Testis (tissue), 3 donors: ENCODE data around the gene GALNT17. TPM values are rescaled to one million over a fixed set of nuclear protein-coding genes. Genes with fewer than 3 reads are reported as not detected.
A peak's percentile ranks its signal among the peaks of the same experiment; 100 is the strongest.

Experiments used
- DNase-seq: peaks from one replicate; pipeline ENCODE4 v3.0.0-alpha.2; 2019
- H3K27ac ChIP-seq, 2 donors: fragments of 200-600 bp; sonication (generic); one replicate each; pipeline ENCODE4 v1.5.1; 2019
- H3K27me3 ChIP-seq: fragments of 200-600 bp; sonication (generic); one replicate; pipeline ENCODE4 v1.5.1; 2019
- H3K36me3 ChIP-seq: fragments of 200-600 bp; sonication (generic); one replicate; pipeline ENCODE4 v1.5.1; 2017; ENCODE audit warnings: low read depth; ENCODE audit errors: missing control alignments
- H3K4me1 ChIP-seq: fragments of 200-600 bp; sonication (generic); one replicate; pipeline ENCODE4 v1.5.1; 2019
- H3K4me3 ChIP-seq, 2 donors: fragments of 200-600 bp; sonication (generic); one replicate each; pipeline ENCODE4 v1.5.1; 2017 to 2019
- H3K9me3 ChIP-seq: fragments of 200-600 bp; sonication (generic); one replicate; pipeline ENCODE4 v1.5.1; 2017
- CTCF ChIP-seq, 3 experiments: fragments of 450-650 bp in 2 of 3; fragments of 200-600 bp in 1 of 3; sonication (generic) in 1 of 3; IDR thresholded peaks; one replicate each; pipeline ENCODE4 v1.5.1; 2016 to 2019; ENCODE audit warnings: antibody characterized with exemption in 3 of 3, mild to moderate bottlenecking in 2 of 3, moderate library complexity in 1 of 3
- POLR2A ChIP-seq: fragments of 450-650 bp; IDR thresholded peaks from one replicate; pipeline ENCODE4 v1.6.1; 2017; ENCODE audit warnings: antibody characterized with exemption, mild to moderate bottlenecking, moderate library complexity
- WGBS, 2 donors: methylation state at CpG; one replicate each; pipeline ENCODE4 v1.1.5; 2018; 5-methylcytosine and 5-hydroxymethylcytosine counted together
- intact Hi-C: fragments of 100-400 bp; cut with DNase I; formaldehyde crosslinking; loops from one replicate; pipeline ENCODE4 v1.15.1; 2023; ENCODE audit warnings: low total_unique reads
- polyA plus RNA-seq: library from polyadenylated mRNA; stranded (reverse); fragments of 350-450 nt; fragmentation: Illumina TruSeq; extraction: RNeasy Lipid Tissue Mini Kit (QIAGEN cat#74804); gene quantifications from one replicate; pipeline ENCODE4 v1.2.3, GENCODE V29; 2014; ENCODE audit warnings: low read depth, low replicate concordance; ENCODE audit not compliant: insufficient read depth
- total RNA-seq, 2 donors: library from RNA; depleted of rRNA; stranded (reverse); fragments of >200 nt; gene quantifications; one replicate each; pipeline ENCODE4 v1.2.3, GENCODE V29; 2016

Gene GALNT17
- total and polyA plus RNA-seq, 3 donors from 2014 or later, result 10.9 to 39.1 (median 29.4) TPM

- H3K36me3 ChIP-seq, result no peaks in the 10 kb centered on the region
- no peaks in the 10 kb centered on the region for H3K27me3 ChIP-seq
- WGBS, 2 donors, result 30 to 61% methylated on average over 2 of the region's 2 CpGs
- H3K4me3 ChIP-seq, result no peak overlapping the region
- no peak for TF ChIP-seq POLR2A
- no peak for TF ChIP-seq CTCF (IDR thresholded peaks at IDR 0.05)
- H3K9me3 ChIP-seq, result no peaks in the 10 kb centered on the region
- DNase-seq, result no peak
- H3K4me1 ChIP-seq, result peaks cover 19% of the 10 kb centered on the region
- intact Hi-C loops, result no loop called here
- H3K27ac ChIP-seq, result no peak overlapping the region
Observed at GRCh38 chr7:71278257-71278656, 146.3 kb downstream of the GALNT17 start.

- no peaks in the 10 kb centered on the region for H3K36me3 ChIP-seq
- peaks cover 9% of the 10 kb centered on the region for H3K4me1 ChIP-seq
- H3K9me3 ChIP-seq, result no peaks in the 10 kb centered on the region
- DNase-seq, result no peak
- H3K4me3 ChIP-seq, result no peak overlapping the region
- no peaks in the 10 kb centered on the region for H3K27me3 ChIP-seq
- WGBS, 2 donors, result 62 to 74% methylated on average over 2 of the region's 2 CpGs
- intact Hi-C loops, result no loop called here
- no peak overlapping the region for H3K27ac ChIP-seq
- no peak for TF ChIP-seq POLR2A
Observed at GRCh38 chr7:71281261-71281660, 149.3 kb downstream of the GALNT17 start.

GRCh38 chr7:71283802-71284201, 151.9 kb downstream of the GALNT17 start:
- peak overlapping the region in 1 of 2 donors; percentile 32 for H3K4me3 ChIP-seq
- H3K36me3 ChIP-seq, result no peaks in the 10 kb centered on the region
- H3K27ac ChIP-seq, result no peak overlapping the region
- 65 to 73% methylated on average over 10 to 11 of the region's 11 CpGs for WGBS, 2 donors
- no peaks in the 10 kb centered on the region for H3K27me3 ChIP-seq
- TF ChIP-seq CTCF (IDR thresholded peaks at IDR 0.05), result no peak
- TF ChIP-seq POLR2A, result no peak
- DNase-seq, result peak; percentile 62
- intact Hi-C loops, result no loop called here
- H3K9me3 ChIP-seq, result no peaks in the 10 kb centered on the region
- H3K4me1 ChIP-seq, result peaks cover 8% of the 10 kb centered on the region

- no peak overlapping the region for H3K4me3 ChIP-seq
- intact Hi-C loops, result no loop called here
- WGBS, 2 donors, result 83 to 88% methylated on average over 4 of the region's 4 CpGs
- peaks cover 8% of the 10 kb centered on the region for H3K4me1 ChIP-seq
- no peak overlapping the region for H3K27ac ChIP-seq
- H3K36me3 ChIP-seq, result no peaks in the 10 kb centered on the region
- TF ChIP-seq CTCF (IDR thresholded peaks at IDR 0.05), result no peak
- no peak for TF ChIP-seq POLR2A
- no peaks in the 10 kb centered on the region for H3K27me3 ChIP-seq
- H3K9me3 ChIP-seq, result no peaks in the 10 kb centered on the region
- no peak for DNase-seq
Observed at GRCh38 chr7:71285571-71286145, 153.7 kb downstream of the GALNT17 start.

- H3K27me3 ChIP-seq, result no peaks in the 10 kb centered on the region
- no peak overlapping the region for H3K4me3 ChIP-seq
- no peak for TF ChIP-seq POLR2A
- no peak for TF ChIP-seq CTCF (IDR thresholded peaks at IDR 0.05)
- peak overlapping the region; percentile 31 to 51 for H3K27ac ChIP-seq
- no peaks in the 10 kb centered on the region for H3K36me3 ChIP-seq
- peaks cover 8% of the 10 kb centered on the region for H3K4me1 ChIP-seq
- intact Hi-C loops, result no loop called here
- WGBS, 2 donors, result 60 to 63% methylated on average over 7 of the region's 7 CpGs
- DNase-seq, result peak; percentile 50
- no peaks in the 10 kb centered on the region for H3K9me3 ChIP-seq
Observed at GRCh38 chr7:71286336-71286735, 154.4 kb downstream of the GALNT17 start.
